ENCODE measurements around the gene ZNF565. TPM values are rescaled to one million over a fixed set of nuclear protein-coding genes. Genes with fewer than 3 reads are reported as not detected.

ZNF565 gene
- total and polyA plus RNA-seq, 2 of the 13 experiments (the other 11 are each of a cell fraction or from before 2014, with no cell fraction given): 1.8 to 5.2 TPM

- TF ChIP-seq, protein P1, sequence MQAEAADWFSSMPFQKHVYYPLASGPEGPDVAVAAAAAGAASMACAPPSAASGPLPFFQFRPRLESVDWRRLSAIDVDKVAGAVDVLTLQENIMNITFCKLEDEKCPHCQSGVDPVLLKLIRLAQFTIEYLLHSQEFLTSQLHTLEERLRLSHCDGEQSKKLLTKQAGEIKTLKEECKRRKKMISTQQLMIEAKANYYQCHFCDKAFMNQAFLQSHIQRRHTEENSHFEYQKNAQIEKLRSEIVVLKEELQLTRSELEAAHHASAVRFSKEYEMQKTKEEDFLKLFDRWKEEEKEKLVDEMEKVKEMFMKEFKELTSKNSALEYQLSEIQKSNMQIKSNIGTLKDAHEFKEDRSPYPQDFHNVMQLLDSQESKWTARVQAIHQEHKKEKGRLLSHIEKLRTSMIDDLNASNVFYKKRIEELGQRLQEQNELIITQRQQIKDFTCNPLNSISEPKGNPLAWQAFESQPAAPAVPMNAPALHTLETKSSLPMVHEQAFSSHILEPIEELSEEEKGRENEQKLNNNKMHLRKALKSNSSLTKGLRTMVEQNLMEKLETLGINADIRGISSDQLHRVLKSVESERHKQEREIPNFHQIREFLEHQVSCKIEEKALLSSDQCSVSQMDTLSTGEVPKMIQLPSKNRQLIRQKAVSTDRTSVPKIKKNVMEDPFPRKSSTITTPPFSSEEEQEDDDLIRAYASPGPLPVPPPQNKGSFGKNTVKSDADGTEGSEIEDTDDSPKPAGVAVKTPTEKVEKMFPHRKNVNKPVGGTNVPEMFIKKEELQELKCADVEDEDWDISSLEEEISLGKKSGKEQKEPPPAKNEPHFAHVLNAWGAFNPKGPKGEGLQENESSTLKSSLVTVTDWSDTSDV (CRISPR knock-in tag; IDR thresholded peaks at IDR 0.05): no peak
- no peak; the same call in 1 of the 2 replicates for TF ChIP-seq ZNF572 (CRISPR knock-in tag; IDR thresholded peaks at IDR 0.05)
- no peak for TF ChIP-seq SMARCC2 (IDR thresholded peaks at IDR 0.05)
- TF ChIP-seq ZBED4 (CRISPR knock-in tag; IDR thresholded peaks at IDR 0.05; ENCODE audit: borderline replicate concordance): peak; percentile 78; the same call in 1 of the 2 replicates
- no peak for TF ChIP-seq HOXA9 (CRISPR knock-in tag; IDR thresholded peaks at IDR 0.05; ENCODE audit: borderline replicate concordance)
- 0 out of 2 replicates have a peak, but pooled peaks have one; percentile 65 for TF ChIP-seq XBP1 (CRISPR knock-in tag; IDR thresholded peaks at IDR 0.05)
- TF ChIP-seq, protein P2, sequence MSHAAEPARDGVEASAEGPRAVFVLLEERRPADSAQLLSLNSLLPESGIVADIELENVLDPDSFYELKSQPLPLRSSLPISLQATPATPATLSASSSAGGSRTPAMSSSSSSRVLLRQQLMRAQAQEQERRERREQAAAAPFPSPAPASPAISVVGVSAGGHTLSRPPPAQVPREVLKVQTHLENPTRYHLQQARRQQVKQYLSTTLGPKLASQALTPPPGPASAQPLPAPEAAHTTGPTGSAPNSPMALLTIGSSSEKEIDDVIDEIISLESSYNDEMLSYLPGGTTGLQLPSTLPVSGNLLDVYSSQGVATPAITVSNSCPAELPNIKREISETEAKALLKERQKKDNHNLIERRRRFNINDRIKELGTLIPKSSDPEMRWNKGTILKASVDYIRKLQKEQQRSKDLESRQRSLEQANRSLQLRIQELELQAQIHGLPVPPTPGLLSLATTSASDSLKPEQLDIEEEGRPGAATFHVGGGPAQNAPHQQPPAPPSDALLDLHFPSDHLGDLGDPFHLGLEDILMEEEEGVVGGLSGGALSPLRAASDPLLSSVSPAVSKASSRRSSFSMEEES (CRISPR knock-in tag; IDR thresholded peaks at IDR 0.05): peak; percentile 22; the same call in 1 of the 2 replicates
- TF ChIP-seq SNAPC5 (CRISPR knock-in tag; IDR thresholded peaks at IDR 0.05; ENCODE audit: borderline replicate concordance): no peak
- TF ChIP-seq, protein P3, sequence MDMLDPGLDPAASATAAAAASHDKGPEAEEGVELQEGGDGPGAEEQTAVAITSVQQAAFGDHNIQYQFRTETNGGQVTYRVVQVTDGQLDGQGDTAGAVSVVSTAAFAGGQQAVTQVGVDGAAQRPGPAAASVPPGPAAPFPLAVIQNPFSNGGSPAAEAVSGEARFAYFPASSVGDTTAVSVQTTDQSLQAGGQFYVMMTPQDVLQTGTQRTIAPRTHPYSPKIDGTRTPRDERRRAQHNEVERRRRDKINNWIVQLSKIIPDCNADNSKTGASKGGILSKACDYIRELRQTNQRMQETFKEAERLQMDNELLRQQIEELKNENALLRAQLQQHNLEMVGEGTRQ (IDR thresholded peaks at IDR 0.05; ENCODE audit: low read depth, low read length): 0 out of 2 replicates have a peak, but pooled peaks have one; percentile 28
- TF ChIP-seq, protein P3 (CRISPR knock-in tag; IDR thresholded peaks at IDR 0.05; ENCODE audit: borderline replicate concordance): peak; percentile 62
- TF ChIP-seq CEBPB (IDR thresholded peaks at IDR 0.05; ENCODE audit: borderline replicate concordance, low read depth, low read length): no peak
- TF ChIP-seq, protein P4, sequence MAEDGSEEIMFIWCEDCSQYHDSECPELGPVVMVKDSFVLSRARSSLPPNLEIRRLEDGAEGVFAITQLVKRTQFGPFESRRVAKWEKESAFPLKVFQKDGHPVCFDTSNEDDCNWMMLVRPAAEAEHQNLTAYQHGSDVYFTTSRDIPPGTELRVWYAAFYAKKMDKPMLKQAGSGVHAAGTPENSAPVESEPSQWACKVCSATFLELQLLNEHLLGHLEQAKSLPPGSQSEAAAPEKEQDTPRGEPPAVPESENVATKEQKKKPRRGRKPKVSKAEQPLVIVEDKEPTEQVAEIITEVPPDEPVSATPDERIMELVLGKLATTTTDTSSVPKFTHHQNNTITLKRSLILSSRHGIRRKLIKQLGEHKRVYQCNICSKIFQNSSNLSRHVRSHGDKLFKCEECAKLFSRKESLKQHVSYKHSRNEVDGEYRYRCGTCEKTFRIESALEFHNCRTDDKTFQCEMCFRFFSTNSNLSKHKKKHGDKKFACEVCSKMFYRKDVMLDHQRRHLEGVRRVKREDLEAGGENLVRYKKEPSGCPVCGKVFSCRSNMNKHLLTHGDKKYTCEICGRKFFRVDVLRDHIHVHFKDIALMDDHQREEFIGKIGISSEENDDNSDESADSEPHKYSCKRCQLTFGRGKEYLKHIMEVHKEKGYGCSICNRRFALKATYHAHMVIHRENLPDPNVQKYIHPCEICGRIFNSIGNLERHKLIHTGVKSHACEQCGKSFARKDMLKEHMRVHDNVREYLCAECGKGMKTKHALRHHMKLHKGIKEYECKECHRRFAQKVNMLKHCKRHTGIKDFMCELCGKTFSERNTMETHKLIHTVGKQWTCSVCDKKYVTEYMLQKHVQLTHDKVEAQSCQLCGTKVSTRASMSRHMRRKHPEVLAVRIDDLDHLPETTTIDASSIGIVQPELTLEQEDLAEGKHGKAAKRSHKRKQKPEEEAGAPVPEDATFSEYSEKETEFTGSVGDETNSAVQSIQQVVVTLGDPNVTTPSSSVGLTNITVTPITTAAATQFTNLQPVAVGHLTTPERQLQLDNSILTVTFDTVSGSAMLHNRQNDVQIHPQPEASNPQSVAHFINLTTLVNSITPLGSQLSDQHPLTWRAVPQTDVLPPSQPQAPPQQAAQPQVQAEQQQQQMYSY (CRISPR knock-in tag; IDR thresholded peaks at IDR 0.05): 0 out of 2 replicates have a peak, but pooled peaks have one; percentile 33
These were observed at the start of gene ZNF565, which contains the start of gene ZNF146 (continued) for GRCh38 chr19:36214386-36215275.

Measured in HepG2 (cell line).